ENCODE data around the gene FAT1. TPM values are rescaled to one million over a fixed set of nuclear protein-coding genes. Genes with fewer than 3 reads are reported as not detected.

The FAT1 gene
- total RNA-seq, 4 donors from 2014 or later = 91.2 to 133 (median 105) TPM

DNA sequence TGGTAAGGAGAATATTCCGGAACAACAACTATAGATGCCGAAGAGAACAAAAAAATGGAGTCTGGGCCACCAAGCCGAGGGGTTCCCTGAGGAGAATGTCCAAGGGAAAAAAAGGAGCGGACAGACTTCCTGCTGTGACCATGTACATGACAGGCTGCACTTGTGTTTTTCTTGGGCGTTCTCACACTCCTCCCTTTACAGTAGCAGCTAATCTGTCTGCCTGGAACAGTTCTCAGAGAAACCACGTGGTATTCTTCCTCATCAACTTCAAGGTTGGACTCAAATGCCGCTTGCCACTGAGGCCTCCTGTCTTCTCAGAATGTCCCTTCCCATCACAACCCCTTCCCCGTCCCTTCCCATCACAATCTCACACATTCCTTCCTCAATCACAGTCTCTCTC lies 137.5 kb downstream of the FAT1 start:
- Histone ChIP-seq H3K27ac (no peak overlapping the region), H3K4me3 (no peak overlapping the region), H3K4me1 (no peaks in the 10 kb centered on the region), H3K9me3 (no peaks in the 10 kb centered on the region), H3K36me3 (peaks cover 37% of the 10 kb centered on the region), H3K27me3 (no peaks in the 10 kb centered on the region)
- WGBS = 92% methylated on average over 8 of the region's 8 CpGs
- TF ChIP-seq, protein P1, sequence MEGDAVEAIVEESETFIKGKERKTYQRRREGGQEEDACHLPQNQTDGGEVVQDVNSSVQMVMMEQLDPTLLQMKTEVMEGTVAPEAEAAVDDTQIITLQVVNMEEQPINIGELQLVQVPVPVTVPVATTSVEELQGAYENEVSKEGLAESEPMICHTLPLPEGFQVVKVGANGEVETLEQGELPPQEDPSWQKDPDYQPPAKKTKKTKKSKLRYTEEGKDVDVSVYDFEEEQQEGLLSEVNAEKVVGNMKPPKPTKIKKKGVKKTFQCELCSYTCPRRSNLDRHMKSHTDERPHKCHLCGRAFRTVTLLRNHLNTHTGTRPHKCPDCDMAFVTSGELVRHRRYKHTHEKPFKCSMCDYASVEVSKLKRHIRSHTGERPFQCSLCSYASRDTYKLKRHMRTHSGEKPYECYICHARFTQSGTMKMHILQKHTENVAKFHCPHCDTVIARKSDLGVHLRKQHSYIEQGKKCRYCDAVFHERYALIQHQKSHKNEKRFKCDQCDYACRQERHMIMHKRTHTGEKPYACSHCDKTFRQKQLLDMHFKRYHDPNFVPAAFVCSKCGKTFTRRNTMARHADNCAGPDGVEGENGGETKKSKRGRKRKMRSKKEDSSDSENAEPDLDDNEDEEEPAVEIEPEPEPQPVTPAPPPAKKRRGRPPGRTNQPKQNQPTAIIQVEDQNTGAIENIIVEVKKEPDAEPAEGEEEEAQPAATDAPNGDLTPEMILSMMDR (IDR thresholded peaks at IDR 0.05) = no peak
- TF ChIP-seq POLR2AphosphoS5 (IDR thresholded peaks at IDR 0.05) (no peak), EP300 (IDR thresholded peaks at IDR 0.05) (no peak), POLR2A (IDR thresholded peaks at IDR 0.05) (no peak)
- peak in 1 of 2 donors; percentile 41 for DNase-seq (ENCODE audit: low spot score in 2 of 2)

DNA sequence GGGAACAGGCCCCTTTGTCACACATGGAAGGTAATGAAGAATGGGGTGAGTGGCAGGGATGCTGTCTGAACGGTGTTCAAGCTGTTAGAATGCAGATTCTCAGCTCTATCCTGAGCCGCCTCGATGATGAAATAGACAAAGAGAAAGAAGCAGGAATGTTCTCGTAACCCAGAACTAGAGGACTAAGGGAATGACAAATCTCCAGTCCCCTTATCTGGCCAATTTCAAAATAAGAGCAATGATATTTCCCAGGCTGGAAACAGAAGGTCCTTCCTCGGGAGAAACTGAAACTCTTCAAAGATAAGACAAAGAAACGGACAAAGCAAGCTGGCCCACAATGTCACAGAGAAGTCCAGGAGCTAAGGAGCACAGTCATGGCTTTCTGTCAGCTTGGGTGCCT lies 138.7 kb downstream of the FAT1 start:
- DNase-seq (ENCODE audit: low spot score in 2 of 2) = no peak
- TF ChIP-seq POLR2A (IDR thresholded peaks at IDR 0.05) = no peak
- TF ChIP-seq EP300 (IDR thresholded peaks at IDR 0.05) = no peak
- TF ChIP-seq, protein P1 (IDR thresholded peaks at IDR 0.05) = no peak
- 84% methylated on average over 6 of the region's 6 CpGs for WGBS
- Histone ChIP-seq H3K27me3 (no peaks in the 10 kb centered on the region), H3K4me1 (no peaks in the 10 kb centered on the region), H3K4me3 (no peak overlapping the region), H3K36me3 (peaks cover 32% of the 10 kb centered on the region), H3K9me3 (no peaks in the 10 kb centered on the region), H3K27ac (no peak overlapping the region)

DNA sequence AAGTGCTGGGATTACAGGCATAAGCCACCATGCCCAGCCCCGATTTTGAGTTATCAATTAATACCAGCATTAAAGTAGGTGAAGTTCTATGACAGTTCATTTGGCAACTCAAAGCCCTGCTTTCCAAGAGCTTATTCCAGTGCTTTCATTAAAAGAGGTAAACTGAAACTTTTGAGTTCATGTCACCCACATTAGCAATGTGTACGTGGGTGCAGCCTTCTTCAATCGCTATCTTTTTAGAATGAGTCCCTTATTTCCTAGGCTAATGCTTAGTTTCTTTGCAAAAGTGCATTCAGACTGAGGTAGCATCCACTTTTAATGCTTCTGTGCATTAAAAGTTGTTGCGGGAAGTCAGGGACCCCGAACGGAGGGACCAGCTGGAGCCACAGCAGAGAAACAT lies 142.2 kb downstream of the FAT1 start:
- H3K4me1 ChIP-seq = no peaks in the 10 kb centered on the region
- H3K9me3 ChIP-seq = no peaks in the 10 kb centered on the region
- H3K27me3 ChIP-seq = no peaks in the 10 kb centered on the region
- TF ChIP-seq, protein P1 (IDR thresholded peaks at IDR 0.05) = no peak
- TF ChIP-seq EP300 (IDR thresholded peaks at IDR 0.05) (no peak), POLR2AphosphoS5 (IDR thresholded peaks at IDR 0.05) (no peak), POLR2A (IDR thresholded peaks at IDR 0.05) (no peak)
- no peak for DNase-seq (ENCODE audit: low spot score in 2 of 2)
- H3K4me3 ChIP-seq = no peak overlapping the region
- H3K27ac ChIP-seq = no peak overlapping the region
- peaks cover 21% of the 10 kb centered on the region for H3K36me3 ChIP-seq
- WGBS = 92% methylated on average over 6 of the region's 6 CpGs

DNA sequence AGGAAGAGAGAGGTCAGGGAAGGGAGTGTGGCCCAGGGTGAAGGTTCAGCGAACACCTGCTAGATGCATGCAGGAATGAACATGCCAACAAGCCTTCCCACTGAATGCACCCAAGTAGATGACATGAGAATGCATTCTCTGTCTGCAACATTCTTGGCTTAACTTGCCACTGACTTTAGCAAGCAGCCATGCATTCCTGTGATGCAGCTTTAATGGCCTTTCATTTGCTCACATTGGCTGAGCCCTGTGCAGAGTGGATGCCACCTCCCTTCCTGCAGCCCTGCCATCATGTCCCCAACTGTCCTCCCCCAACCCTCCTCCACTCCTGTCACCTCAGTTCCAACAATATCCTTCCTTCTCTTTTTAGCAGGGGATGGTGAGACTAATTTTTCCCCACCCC lies 143.0 kb downstream of the FAT1 start:
- Histone ChIP-seq H3K9me3 (no peaks in the 10 kb centered on the region), H3K36me3 (peaks cover 21% of the 10 kb centered on the region), H3K27ac (no peak overlapping the region), H3K4me1 (no peaks in the 10 kb centered on the region), H3K27me3 (no peaks in the 10 kb centered on the region), H3K4me3 (no peak overlapping the region)
- TF ChIP-seq EP300 (IDR thresholded peaks at IDR 0.05) (no peak), POLR2A (IDR thresholded peaks at IDR 0.05) (no peak)
- no peak for DNase-seq (ENCODE audit: low spot score in 2 of 2)
- WGBS = 87% methylated on average over 1 of the region's 1 CpG

DNA sequence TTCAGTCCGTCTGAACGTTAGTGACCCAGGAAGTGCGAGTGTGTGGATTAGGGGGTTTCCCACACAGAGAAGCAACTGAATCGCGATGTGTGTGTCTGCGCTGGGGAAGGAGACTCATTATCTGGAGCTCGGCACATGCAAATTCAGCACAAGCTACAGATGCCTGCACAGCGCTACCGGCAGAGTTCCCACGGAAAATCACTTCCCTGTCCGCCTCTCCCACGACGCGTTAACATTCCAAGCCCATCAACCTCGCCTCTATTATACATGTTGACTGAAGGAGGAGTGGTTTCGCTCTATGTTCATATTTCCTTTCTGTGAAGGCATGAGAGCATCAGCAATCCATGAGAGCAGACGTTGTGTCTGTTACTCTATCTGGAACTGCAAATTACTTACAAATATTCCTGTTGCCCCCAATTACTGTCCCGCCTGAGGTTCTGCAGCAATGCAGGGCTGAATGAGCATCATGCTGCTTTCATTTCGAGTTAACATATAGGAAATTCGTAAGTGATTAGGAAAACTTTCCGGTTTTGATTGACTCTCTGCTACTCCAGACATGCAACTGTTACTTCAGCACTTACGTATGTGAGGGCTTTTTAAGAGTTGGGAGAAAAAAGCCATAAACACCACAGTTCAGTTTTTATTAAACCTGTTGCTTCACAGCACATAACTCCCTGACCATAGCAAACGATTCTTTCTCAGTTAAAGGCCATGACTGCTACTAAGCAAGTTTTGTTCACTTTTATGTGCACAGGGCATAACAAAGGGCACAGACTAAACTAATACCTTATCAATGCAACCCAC lies 153.3 kb downstream of the FAT1 start:
- TF ChIP-seq POLR2A (IDR thresholded peaks at IDR 0.05) (no peak), EP300 (IDR thresholded peaks at IDR 0.05) (no peak), POLR2AphosphoS5 (IDR thresholded peaks at IDR 0.05) (no peak)
- TF ChIP-seq, protein P1 (IDR thresholded peaks at IDR 0.05) = no peak
- no peak for DNase-seq (ENCODE audit: low spot score in 2 of 2)

More for the DNA sequence above, 153.3 kb downstream of the FAT1 start:
- Histone ChIP-seq H3K4me3 (peak overlapping the region; percentile 23), H3K9me3 (no peaks in the 10 kb centered on the region), H3K4me1 (no peaks in the 10 kb centered on the region), H3K36me3 (no peaks in the 10 kb centered on the region), H3K27me3 (peaks cover 8% of the 10 kb centered on the region), H3K27ac (no peak overlapping the region)
- 35% methylated on average over 12 of the region's 23 CpGs for WGBS

Data from suprapubic skin (tissue), 4 donors.